NCI-H2196 treated with DMSO at 0.1 percent for 48 hours (cell line): ENCODE data around the gene ABHD12B.

Source experiments
- DNase-seq: peaks from one replicate; lab custom pipeline; 2025; ENCODE audit not compliant: unreplicated experiment; lab: John Stamatoyannopoulos, UW

Gene ABHD12B

GRCh38 chr14:50839048-50839447 is 32.8 kb upstream of the ABHD12B start:
- DNase-seq, result no peak

- DNase-seq, result no peak
Observed at GRCh38 chr14:50839691-50840090, 32.2 kb upstream of the ABHD12B start.

- DNase-seq, result no peak
Observed at GRCh38 chr14:50844391-50844790, 27.5 kb upstream of the ABHD12B start.

GRCh38 chr14:50845166-50845565 is 26.7 kb upstream of the ABHD12B start:
- DNase-seq, result no peak

- DNase-seq, result no peak
Observed at GRCh38 chr14:50846226-50846880, 25.5 kb upstream of the ABHD12B start.

- DNase-seq, result no peak
Observed at GRCh38 chr14:50853891-50854290, 18.0 kb upstream of the ABHD12B start.

GRCh38 chr14:50854521-50854920 is 17.3 kb upstream of the ABHD12B start:
- DNase-seq, result no peak

- no peak for DNase-seq
Observed at GRCh38 chr14:50855558-50855957, 16.3 kb upstream of the ABHD12B start.

- no peak for DNase-seq
Observed at GRCh38 chr14:50856660-50857059, 15.2 kb upstream of the ABHD12B start.

- DNase-seq, result no peak
Observed at GRCh38 chr14:50859296-50859624, 12.6 kb upstream of the ABHD12B start.

- peak; percentile 42 for DNase-seq
Observed at GRCh38 chr14:50860478-50861086, 11.3 kb upstream of the ABHD12B start.

GRCh38 chr14:50862036-50862570 is 9.8 kb upstream of the ABHD12B start:
- DNase-seq, result no peak

- DNase-seq, result no peak
Observed at GRCh38 chr14:50864237-50864636, 7.6 kb upstream of the ABHD12B start.

- DNase-seq, result no peak
Observed at GRCh38 chr14:50864946-50865345, 6.9 kb upstream of the ABHD12B start.

GRCh38 chr14:50865391-50866076 is 6.3 kb upstream of the ABHD12B start:
- no peak for DNase-seq

GRCh38 chr14:50871228-50871627 is 625 bp upstream of the ABHD12B start:
- DNase-seq, result no peak

GRCh38 chr14:50874757-50875156 is 2.9 kb downstream of the ABHD12B start:
- no peak for DNase-seq

- DNase-seq, result no peak
Observed at GRCh38 chr14:50875359-50876070, 3.7 kb downstream of the ABHD12B start.

- DNase-seq, result no peak
Observed at GRCh38 chr14:50882932-50883826, 11.3 kb downstream of the ABHD12B start.

- DNase-seq, result no peak
Observed at GRCh38 chr14:50883827-50884197, 12.0 kb downstream of the ABHD12B start.

- DNase-seq, result no peak
Observed at GRCh38 chr14:50887476-50887875, 15.6 kb downstream of the ABHD12B start.
